DOHH2 (cell line): Measurements from ENCODE around the gene C2orf49.

Experiments used
- EZH2phosphoT487 ChIP-seq: fragments of 200-600 bp; sonication (generic); IDR thresholded peaks from 2 replicates; pipeline ENCODE4 v1.6.1; 2017; ENCODE audit warnings: borderline replicate concordance, mild to moderate bottlenecking, antibody characterized with exemption, low read length, moderate library complexity, mixed read lengths
- TF ChIP-seq, protein P1 (sequence below): fragments of 200-600 bp; sonication (generic); IDR thresholded peaks from one replicate; pipeline ENCODE4 v1.5.1; 2014; ENCODE audit warnings: antibody characterized with exemption, mild to moderate bottlenecking, low read depth, low read length; ENCODE audit not compliant: poor library complexity, severe bottlenecking

DNA sequence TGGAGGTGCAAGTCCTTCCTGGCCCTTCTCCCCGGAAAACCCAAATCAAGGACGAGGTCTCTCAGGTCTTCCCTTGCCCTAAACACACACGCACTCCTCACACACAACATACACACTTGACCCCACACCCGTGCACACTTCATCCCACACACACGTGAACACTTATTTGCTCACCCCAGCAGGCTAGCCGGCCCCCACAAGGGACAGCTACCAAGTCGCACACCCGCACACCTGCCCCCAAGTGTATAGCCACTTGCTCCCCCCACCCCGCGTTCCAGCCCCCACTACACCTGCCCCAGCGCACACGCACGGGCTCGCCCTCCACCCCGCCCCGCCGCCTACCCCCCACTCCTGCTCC is 8.2 kb upstream of the C2orf49 start:
- TF ChIP-seq EZH2phosphoT487, result no peak
- TF ChIP-seq, protein P1, sequence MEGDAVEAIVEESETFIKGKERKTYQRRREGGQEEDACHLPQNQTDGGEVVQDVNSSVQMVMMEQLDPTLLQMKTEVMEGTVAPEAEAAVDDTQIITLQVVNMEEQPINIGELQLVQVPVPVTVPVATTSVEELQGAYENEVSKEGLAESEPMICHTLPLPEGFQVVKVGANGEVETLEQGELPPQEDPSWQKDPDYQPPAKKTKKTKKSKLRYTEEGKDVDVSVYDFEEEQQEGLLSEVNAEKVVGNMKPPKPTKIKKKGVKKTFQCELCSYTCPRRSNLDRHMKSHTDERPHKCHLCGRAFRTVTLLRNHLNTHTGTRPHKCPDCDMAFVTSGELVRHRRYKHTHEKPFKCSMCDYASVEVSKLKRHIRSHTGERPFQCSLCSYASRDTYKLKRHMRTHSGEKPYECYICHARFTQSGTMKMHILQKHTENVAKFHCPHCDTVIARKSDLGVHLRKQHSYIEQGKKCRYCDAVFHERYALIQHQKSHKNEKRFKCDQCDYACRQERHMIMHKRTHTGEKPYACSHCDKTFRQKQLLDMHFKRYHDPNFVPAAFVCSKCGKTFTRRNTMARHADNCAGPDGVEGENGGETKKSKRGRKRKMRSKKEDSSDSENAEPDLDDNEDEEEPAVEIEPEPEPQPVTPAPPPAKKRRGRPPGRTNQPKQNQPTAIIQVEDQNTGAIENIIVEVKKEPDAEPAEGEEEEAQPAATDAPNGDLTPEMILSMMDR, result no peak
